GM18499 (cell line): ENCODE results near the gene FBXL20.
"Not testable (repeated sequence)": the region's sequence is repeated elsewhere in the genome, so short reads cannot be mapped to it uniquely, and the experiment has no call there.

Experiments used
- ATAC-seq: cut with Tn5 transposase; IDR thresholded peaks from one replicate; pipeline ENCODE4 v1.9.1; 2021; ENCODE audit warnings: moderate number of reproducible peaks; ENCODE audit not compliant: insufficient read depth, unreplicated experiment

The FBXL20 gene, protein sequence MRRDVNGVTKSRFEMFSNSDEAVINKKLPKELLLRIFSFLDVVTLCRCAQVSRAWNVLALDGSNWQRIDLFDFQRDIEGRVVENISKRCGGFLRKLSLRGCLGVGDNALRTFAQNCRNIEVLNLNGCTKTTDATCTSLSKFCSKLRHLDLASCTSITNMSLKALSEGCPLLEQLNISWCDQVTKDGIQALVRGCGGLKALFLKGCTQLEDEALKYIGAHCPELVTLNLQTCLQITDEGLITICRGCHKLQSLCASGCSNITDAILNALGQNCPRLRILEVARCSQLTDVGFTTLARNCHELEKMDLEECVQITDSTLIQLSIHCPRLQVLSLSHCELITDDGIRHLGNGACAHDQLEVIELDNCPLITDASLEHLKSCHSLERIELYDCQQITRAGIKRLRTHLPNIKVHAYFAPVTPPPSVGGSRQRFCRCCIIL

DNA sequence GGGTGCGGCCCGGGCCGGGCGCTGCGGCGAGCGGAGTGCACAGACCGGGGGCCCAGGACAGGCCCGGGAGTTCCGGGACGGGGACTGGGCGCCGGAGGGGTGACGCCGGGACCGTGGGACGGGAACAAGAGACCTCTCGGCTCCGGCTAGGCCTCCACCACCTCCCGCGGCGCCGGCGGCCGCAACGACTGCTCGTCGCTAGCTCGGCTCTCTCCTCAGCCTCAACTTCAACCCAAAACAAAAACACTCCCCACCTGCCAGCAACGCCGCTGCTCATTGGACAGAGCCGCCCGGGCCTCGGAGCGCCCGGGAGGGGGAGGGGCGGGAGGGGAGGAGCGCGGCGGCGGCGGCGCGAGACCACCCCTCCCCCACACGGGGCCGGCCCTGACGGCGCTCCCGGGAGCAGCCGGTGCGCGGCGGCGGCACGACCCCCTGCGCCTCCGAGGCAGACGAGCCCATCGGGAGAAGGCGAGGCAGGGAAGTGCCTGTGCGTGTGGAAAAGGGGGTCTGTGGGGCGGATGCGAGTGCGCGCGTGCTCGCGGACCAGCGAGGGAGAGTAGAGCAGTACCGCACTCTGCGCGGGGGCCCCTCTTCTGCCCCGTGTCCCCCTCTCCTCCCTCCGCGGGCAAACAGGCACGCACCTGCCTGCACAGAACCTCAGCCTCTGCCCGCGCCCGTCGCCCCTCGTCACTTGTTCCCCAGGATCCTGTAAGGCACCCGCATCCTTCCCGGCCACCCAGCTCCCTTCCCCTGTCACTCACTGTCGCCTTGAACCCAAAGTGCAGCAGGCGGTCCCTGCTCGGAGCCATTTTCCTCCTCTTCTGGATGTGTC is at the start of gene FBXL20:
TSS of gene FBXL20 (minus strand) at position 215 of the 832 bp plus-strand sequence. CDS start 224 bp downstream, outside the sequence.
- ATAC-seq, result no peak

DNA sequence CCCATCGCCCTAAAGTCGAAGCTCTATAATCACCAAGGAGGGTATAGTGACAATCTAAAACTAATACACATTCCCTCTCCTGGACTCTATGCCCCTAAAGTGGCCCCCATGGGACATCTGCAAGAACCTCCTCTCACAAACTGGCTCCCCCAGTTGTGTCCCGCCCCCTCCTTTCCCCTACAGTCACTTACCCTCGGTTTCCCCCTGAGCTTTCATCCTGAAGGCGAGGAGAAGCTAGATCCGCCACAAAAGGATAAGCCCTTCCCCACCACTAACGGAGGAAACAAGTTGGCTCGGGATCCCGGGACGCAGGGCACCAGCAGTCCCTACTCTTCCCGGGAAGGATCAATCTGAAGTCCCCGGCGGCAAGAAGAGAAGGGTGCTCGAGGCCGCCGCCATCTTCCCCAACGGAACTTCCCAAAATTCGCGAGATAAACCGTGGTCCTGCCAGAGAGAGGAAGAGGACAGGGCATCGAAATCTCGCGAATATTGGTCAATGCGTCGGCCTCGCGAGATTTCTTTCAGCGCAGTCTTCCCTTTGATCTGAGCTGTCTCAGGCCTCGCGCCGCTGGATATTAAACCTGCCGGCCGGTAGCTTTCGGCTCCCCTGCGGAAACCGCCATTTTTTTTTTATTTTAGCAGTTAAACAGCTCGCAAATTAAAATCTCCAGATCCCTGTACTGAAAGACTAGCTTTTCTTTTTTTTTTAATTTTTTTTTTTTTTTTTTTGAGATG is 49.6 kb upstream of the FBXL20 start, which contains the start of gene MED1:
TSS of gene MED1 (minus strand) at position 417 of the 735 bp plus-strand sequence. CDS start at position 216, 201 bp downstream.
- ATAC-seq, result peak; percentile 46

DNA sequence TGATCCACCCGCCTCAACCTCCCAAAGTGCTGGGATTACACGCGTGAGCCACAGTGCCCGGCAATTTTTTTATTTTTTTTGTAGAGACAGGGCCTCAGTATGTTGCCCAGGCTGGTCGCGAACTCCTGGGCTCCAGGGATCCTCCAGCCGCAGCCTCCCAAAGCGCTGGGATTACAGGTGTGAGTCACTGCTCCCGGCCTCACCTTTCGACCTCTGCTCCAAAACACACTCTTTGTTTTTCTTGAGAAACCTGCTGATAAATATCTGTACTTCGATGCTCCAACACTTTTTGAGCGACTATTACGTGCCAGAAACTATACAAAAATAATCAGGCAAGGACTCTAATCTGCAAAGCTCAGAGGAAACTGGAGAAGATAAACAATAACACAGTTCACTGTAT is 48.6 kb upstream of the FBXL20 start:
- ATAC-seq, result no peak

DNA sequence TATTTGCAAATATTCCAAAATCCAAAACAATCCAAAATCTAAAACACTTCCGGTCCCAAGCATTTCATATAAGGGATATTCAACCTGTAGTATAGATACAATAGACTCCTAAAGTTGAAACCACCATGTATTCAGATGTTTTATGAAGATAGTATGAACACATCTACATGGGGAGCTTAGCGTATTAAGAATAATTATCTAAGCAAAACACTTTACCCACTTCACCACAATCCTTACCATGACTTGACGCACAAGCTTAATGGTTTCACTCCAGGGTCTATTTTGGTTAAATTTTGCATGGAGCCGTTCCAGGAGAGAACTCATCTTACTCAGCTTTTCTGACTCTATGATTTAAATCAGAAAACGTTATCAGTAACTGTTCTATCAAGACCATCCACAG is 46.1 kb upstream of the FBXL20 start:
- no peak for ATAC-seq

DNA sequence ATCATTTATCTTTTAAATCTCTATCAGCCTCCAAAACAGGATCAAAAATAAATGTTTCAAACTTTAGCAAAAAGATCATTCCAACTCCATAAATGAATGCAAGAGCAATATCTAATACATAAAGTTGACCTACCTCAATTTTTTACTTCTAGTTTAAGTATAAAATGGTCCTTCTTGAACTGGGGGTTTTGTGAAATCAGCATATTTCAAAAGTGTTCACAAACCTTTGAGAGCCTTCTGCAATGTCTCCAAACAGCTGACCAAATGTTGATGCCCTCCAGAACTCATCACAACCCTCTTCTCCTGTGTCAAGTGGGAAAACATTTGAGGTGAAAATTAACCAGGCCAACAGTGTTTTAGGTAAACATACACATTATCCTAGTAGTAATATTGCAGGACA is 41.9 kb upstream of the FBXL20 start:
- no peak for ATAC-seq

DNA sequence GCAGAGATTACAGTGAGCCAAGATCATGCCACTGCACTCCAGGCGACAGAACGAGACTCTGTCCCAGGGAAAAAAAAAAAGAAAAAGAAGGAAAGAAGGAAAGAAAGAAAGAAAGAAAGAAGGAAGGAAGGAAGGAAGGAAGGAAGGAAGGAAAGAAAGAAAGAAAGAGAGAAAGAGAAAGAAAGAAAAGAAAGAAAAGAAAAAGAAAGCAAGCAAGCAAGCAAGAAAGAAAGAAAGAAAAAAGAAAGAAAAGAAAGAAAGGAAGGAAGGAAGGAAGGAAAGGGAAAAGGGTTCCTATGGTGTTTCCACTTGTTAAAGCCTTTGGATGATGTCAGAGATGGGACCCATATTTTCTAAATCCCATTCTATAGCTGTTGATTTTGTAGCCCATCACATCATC is 38.4 kb upstream of the FBXL20 start:
- not testable (repeated sequence) for ATAC-seq

DNA sequence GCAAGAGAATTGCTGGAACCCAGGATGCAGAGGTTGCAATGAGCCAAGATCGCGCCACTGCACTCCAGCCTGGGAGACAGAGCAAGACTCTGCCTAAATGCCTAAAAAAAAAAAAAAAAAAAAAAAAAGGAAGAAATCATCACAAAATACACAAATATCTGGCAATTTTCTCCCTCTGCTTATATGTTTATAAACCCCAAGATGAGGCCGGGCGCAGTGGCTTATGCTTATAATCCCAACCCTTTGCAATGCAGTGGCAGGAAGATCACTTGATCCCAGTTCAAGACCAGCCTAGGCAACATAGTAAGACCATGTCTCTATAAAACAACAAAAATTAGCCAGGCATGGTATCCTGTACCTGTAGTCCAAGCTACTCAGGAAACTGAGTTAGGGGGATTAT is 28.2 kb upstream of the FBXL20 start:
- ATAC-seq, result no peak

DNA sequence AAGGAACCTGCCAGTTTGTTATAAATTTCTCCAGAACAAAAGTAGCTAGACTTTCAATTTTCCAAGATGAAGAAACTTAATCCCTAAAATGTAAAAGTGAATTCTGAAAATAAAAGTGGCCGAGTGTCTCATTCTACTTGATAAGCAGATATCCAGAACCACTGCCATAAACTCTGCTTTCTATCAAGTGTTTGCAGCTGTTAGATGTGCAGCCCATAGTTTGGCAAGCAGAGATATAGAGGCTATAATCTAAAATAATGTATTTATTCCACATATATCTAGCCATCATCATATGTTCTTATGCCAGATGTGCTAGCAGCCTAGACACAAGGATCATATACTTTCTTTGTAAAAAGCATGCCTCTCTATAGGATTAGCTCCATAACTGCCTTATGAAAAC is 14.7 kb upstream of the FBXL20 start:
- no peak for ATAC-seq

DNA sequence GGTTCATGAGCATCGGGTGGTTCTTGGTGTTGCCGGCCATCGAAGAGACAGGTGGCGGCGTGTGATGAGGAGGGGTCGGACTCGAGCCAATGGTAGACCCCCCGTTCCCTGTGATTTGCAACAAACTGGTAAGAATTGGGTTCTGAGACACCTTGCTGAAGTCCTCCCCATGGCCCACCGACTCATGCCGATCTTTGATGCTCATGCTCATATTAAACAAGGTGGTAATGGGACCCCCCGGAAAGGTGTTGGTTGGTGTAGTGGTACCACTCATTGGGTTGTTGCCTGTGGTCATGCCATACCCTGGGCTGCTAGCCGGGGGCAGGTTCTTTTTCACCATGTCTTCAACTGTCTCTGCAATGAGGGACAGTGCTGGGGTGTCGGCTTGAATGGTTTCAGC is 8.9 kb upstream of the FBXL20 start:
- ATAC-seq, result no peak

DNA sequence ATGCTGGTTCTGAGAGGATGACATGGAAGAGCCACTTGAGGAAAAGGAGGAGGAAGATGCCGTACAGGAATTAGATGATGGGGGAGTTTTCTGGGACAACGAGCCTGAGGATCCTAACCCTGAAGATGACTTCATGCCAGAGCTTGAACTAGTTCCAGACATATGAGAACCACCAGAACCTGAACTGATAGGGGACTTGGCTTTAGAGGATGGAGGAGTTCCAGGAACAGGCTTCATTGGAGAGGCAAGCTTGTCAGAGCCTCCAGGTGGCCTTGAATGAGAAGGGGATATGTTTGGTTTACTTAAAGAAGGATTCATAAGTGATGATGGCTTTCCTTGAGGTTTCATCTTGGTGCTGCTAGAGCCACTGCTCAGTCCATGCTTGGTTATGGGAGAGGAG is 6.9 kb upstream of the FBXL20 start:
- no peak for ATAC-seq

DNA sequence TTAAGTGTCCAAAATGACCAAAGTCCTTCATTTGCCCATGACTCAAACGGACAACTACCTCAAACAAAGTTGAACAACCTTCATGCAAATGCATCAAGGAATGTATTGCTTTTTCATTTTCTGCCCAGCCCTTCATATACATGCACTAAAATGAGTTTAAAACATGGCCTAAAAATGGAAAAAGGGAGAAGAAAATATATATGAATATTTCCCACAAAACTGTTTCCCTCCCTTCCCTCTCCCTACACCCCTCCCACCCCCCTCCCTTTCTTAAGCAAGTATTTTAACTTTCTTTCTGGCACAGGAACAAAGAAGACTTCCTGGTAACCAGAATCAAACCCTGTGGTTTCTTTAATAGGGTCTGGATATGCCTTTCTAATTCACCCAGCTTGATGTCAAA is 5.5 kb upstream of the FBXL20 start:
- ATAC-seq, result no peak

DNA sequence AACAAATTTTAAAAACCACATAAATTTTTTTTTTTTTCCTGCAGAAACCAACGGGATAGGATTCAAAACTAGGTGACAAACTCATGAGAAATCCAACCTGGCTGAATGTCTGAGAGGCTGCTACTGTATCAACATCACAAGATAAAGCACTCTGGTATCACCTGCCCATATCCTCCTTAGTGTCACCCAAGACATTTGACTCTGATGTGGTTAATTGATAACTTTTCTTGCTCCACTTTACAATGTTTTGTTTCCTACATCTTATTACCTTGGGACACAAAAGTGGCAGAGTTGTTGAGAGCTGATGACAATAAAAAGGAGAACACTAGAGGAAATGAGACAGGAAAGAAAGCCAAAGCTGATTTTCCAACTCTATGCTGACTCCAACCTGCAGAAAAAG is 4.0 kb upstream of the FBXL20 start:
- ATAC-seq, result no peak

DNA sequence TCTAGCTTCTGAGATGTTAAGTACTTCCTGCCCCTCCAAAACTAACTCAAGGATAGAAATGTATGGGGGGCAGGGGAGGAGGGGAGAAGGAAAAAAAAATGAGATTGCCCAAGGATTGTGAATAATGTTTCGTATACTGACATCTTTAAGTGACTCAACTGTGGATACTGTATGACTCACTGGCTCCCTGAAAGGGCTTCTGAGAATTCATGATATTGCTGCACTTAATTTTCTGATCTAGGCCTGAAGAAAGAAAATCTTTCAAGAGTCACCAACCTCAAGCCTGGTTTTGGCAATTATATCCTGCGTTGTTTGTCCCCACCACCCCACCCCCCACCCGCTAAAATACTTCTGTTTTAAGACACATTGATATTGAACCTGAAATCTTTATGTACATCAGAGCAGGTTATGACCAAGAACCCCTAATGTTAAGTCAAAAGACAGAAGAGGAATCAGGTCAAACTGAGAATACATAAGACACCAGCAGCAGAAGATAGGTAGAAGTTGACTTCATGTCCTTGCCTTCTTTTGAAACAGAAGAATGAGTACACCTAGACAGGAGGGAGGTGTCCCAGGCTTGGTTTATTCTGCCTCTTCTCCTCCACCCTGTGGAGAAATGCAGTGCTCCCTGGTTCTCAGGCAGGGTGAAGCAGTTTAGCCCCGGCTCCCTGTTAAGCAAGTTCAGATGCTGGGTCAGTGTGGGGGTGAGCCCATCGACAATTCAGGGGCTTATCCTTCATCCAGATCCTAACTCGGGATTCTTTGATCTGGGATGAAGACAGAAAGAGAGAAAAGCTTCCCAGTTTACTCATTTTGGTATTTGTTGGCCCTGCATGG is 3.3 kb upstream of the FBXL20 start:
- ATAC-seq, result no peak

DNA sequence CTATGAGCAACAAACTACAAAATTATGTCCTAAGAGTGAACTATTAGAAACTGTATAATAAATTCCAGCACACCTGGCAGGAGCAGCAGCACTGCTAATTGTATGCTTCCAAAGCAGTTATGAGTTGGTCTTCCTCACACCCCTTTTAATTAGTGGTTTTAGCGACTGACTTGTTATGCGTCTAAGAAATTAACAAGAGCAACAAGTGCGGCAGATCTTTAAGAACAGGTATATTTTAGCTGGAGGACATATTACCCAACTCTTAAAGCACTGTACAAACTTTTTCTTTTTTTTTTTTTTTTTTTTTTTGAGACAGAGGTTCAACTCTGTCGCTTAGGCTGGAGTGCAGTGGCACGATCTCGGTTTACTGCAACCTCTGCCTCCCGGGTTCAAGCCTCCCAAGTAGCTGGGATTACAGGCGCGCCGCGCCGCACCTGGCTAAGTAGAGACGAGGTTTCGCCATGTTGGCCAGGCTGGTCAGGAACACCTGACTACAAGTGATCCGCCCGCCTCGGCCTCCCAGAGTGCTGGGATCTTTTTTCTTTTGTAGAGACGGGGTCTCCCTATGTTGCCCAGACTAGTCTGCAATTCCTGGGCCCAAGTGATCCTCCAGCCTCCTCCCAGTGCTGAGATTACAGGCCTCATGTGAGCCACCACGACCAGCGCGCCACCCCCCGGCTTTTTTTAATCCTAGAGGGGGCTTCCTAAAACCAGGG is 1.6 kb upstream of the FBXL20 start:
- no peak for ATAC-seq

DNA sequence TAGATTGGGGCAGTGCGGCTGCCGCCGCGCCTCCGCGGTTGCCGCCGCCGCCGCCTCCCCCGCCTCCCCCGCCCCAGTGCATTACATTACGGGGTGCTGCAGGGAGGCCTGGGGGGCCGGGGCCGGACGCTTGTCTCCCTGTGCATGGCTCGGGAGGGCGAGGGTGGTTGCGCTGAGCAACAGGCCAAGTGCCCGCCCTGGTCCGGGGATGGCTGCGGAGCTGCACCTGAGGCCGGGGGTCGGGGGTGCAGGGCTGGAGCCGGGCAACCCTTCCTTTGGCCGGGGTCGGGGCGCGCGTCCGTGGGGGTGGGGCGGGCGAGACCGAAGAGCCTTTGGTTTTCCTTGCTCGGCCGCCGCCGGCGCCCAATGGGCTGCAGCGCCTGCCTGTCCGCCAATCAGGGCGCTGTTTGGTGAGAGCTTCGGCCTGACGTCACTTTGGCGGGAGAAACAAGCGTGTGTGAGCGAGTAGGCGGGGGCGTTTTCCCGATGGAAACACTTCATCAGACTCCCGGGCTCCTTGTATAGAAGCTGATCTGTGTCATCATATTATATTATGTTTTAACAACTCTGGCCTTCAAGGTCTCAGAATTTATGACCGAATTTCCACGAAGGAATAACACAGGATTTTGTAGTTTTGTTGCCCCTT is 941 bp upstream of the FBXL20 start:
- no peak for ATAC-seq

DNA sequence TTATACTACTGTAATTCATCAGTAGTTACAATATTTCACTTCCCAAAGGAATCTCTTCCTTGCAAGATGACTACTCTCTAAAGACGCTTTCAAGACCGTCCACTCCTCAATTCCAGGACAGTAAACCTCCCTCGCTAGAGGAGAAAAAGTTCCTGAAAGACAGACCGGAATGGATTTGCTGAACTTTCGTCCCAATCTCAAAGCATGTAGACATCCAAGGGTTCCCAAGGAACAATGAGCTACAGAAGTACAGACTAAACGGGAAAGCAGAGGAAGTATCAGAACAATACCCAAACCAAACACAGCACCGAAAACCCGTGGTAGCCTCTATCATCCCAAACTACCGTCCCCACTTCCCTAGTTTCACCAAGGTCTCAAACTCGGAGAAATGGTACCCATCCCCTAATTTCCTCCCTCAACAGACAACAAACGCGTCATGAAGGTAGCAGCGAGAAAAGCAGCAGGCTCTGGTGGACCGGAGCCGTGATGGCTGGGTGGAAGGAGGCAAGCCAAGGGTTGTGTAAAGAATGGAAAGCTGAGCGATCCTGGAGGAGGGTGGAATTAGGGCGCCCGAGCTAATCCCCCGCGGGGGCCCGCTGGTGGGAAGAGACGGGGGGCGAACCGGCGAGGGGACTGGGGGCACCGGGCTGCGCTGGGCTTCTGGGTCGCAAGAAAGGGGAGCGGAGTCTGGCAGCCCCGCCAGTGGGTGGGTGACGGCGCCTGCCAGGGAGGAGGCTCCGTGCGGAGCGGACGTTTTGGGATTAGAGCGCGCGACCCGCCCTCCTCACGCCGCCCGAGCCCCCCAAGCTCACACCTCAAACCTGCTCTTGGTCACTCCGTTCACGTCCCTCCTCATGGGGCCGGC is 647 bp downstream of the FBXL20 start:
- ATAC-seq, result no peak

DNA sequence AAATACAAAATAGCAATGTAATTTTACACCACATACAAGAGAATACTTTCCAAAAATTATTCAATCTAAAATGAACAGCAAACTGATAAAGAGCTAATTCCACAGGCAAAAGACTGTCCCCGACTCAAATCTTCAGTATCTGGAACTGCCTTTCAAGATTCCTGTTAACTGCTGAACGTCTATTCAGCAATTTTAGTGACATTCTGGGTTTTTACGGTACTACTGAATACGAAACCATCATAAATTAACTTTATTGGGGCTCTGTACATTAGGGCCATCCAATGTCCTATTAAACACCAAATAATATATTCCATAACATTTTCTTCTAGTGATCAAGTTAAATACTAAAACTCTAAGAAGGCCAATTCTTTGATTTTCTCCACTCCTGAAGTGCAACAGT is 1.6 kb downstream of the FBXL20 start:
- ATAC-seq, result no peak

DNA sequence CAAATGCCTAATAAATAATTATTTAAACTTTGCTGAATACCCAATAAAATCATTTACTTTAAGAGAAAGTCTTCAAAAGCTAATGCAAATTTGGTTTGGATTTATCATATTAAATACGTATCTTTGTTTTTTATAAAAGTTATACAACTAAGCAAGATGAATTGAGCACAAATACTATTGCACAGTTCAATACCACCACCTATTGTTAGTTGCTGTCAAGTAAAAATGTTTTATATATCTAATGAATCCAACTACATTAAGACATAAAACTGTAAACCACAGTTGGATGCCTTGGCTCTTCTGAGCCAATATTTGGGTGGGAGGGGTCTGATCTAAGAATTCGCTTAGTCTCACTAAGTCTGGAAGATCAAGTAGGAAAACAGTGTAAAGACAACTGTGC is 7.7 kb downstream of the FBXL20 start:
- no peak for ATAC-seq
